ENCODE data around the gene PLOD2.

The PLOD2 gene

DNA sequence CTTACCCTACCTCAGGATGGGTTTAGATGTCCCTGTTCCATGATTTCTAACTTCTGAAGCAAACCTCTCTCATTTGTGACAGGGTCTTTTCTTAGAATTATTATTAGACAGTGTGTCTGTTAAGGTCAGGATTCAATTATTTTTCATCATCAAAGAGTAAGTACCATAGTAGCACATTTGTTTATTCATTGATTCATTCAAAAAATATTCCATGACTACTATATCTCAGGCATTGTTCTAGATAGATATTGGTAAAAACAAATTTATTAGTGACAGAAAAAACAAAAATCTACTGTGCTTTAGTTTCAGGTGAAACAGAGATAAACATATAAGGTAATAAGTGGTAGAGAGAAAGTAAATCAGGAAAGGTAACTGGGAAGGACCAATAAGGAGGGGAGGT lies 3.5 kb upstream of the PLOD2 start:
- H3K4me1 ChIP-seq (ENCODE audit: control insufficient read depth, insufficient read depth, low read depth, low read length): peaks cover 2% of the 10 kb centered on the region
- H3K9ac ChIP-seq (ENCODE audit: low read length): no peak overlapping the region
- H3K36me3 ChIP-seq (ENCODE audit: control insufficient read depth in 1 of 2, insufficient read depth in 2 of 2, low read depth in 1 of 2, low read length in 2 of 2): no peaks in the 10 kb centered on the region
- H3K9me3 ChIP-seq (ENCODE audit: control insufficient read depth, low read length): no peaks in the 10 kb centered on the region
- no peak overlapping the region for H4K91ac ChIP-seq (ENCODE audit: low read length)
- H3K4me2 ChIP-seq (ENCODE audit: low read length, poor library complexity, severe bottlenecking): no peak overlapping the region
- no peak for DNase-seq
- H2BK5ac ChIP-seq (ENCODE audit: low read depth, low read length, poor library complexity, severe bottlenecking): no peak overlapping the region
- H3K23ac ChIP-seq (ENCODE audit: low read length in 2 of 2): no peak overlapping the region
- H2BK15ac ChIP-seq (ENCODE audit: low read depth, poor library complexity, severe bottlenecking): no peak overlapping the region
- H3K27me3 ChIP-seq (ENCODE audit: control insufficient read depth in 1 of 2, insufficient read depth in 1 of 2, low read length in 2 of 2): no peaks in the 10 kb centered on the region
- no peak overlapping the region for H2AK5ac ChIP-seq (ENCODE audit: low read length, severe bottlenecking)
- H3K4ac ChIP-seq (ENCODE audit: low read depth in 1 of 2, low read length in 2 of 2): no peak overlapping the region
- no peak overlapping the region for H3K4me3 ChIP-seq (ENCODE audit: insufficient read depth in 1 of 2, low read depth in 1 of 2, low read length in 2 of 2)
- H2AFZ ChIP-seq (ENCODE audit: low read depth, low read length): no peak overlapping the region
- H3K27ac ChIP-seq (ENCODE audit: low read length, poor library complexity, severe bottlenecking): no peak overlapping the region
- no peak overlapping the region for H3K14ac ChIP-seq (ENCODE audit: low read length in 2 of 2)
- no peak overlapping the region for H3K18ac ChIP-seq (ENCODE audit: low read depth in 1 of 2, low read length in 2 of 2)
- no peak overlapping the region for H4K8ac ChIP-seq (ENCODE audit: low read length)
- H3K79me1 ChIP-seq (replicated peaks; ENCODE audit: low read length, poor library complexity, severe bottlenecking): peaks cover 3% of the 10 kb centered on the region
- H2BK120ac ChIP-seq (ENCODE audit: low read depth, low read length): no peak overlapping the region
- peak overlapping the region in 1 of 2 experiments; percentile 15 for H2BK12ac ChIP-seq (ENCODE audit: low read length in 2 of 2)

- Histone ChIP-seq H3K23ac (ENCODE audit: low read length in 2 of 2) (no peak overlapping the region), H3K4me2 (ENCODE audit: low read length, poor library complexity, severe bottlenecking) (no peak overlapping the region), H3K18ac (ENCODE audit: low read depth in 1 of 2, low read length in 2 of 2) (no peak overlapping the region), H2BK12ac (ENCODE audit: low read length in 2 of 2) (no peak overlapping the region), H4K8ac (ENCODE audit: low read length) (no peak overlapping the region), H3K79me1 (replicated peaks; ENCODE audit: low read length, poor library complexity, severe bottlenecking) (peaks cover 3% of the 10 kb centered on the region), H3K36me3 (ENCODE audit: control insufficient read depth in 1 of 2, insufficient read depth in 2 of 2, low read depth in 1 of 2, low read length in 2 of 2) (no peaks in the 10 kb centered on the region), H2BK15ac (ENCODE audit: low read depth, poor library complexity, severe bottlenecking) (no peak overlapping the region), H3K4me1 (ENCODE audit: control insufficient read depth, insufficient read depth, low read depth, low read length) (peaks cover 2% of the 10 kb centered on the region), H3K9me3 (ENCODE audit: control insufficient read depth, low read length) (no peaks in the 10 kb centered on the region), H2BK120ac (ENCODE audit: low read depth, low read length) (no peak overlapping the region), H2AK5ac (ENCODE audit: low read length, severe bottlenecking) (no peak overlapping the region), H3K9ac (ENCODE audit: low read length) (peak overlapping the region; percentile 1), H3K4me3 (ENCODE audit: insufficient read depth in 1 of 2, low read depth in 1 of 2, low read length in 2 of 2) (no peak overlapping the region), H3K27me3 (ENCODE audit: control insufficient read depth in 1 of 2, insufficient read depth in 1 of 2, low read length in 2 of 2) (no peaks in the 10 kb centered on the region), H3K14ac (ENCODE audit: low read length in 2 of 2) (no peak overlapping the region), H3K4ac (ENCODE audit: low read depth in 1 of 2, low read length in 2 of 2) (no peak overlapping the region), H2BK5ac (ENCODE audit: low read depth, low read length, poor library complexity, severe bottlenecking) (no peak overlapping the region), H2AFZ (ENCODE audit: low read depth, low read length) (no peak overlapping the region), H4K91ac (ENCODE audit: low read length) (no peak overlapping the region), H3K27ac (ENCODE audit: low read length, poor library complexity, severe bottlenecking) (no peak overlapping the region)
- DNase-seq: no peak
These were observed 3.1 kb upstream of the PLOD2 start for GRCh38 chr3:146164071-146164470.

GRCh38 chr3:146163584-146163983 lies 2.6 kb upstream of the PLOD2 start:
- WGBS: over 99% methylated on average over 1 of the region's 2 CpGs
- H2BK12ac ChIP-seq (ENCODE audit: low read length in 2 of 2): no peak overlapping the region
- H3K4me1 ChIP-seq (ENCODE audit: control insufficient read depth, insufficient read depth, low read depth, low read length): peaks cover 2% of the 10 kb centered on the region

DNA sequence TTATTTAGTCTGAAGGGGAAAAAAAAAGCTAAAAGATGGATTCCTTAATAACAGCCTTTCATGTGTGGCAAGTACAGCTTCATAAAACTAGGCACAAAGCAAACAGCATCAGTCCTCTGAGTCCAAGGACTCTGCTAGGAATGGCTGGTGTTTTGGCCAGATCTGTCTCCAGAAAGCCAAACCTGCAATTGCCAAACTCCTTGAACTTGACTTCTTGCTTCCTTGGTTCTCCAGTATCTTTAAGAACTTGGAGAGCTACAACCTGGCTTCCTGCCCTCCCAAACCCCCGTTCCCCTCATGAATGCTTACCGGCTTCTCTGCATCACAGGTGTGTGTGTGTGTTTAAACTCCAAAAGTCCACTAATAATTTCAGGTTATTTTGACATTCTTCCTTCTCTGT lies 1.6 kb upstream of the PLOD2 start:
- Histone ChIP-seq H3K4ac (ENCODE audit: low read depth in 1 of 2, low read length in 2 of 2) (no peak overlapping the region), H3K4me3 (ENCODE audit: insufficient read depth in 1 of 2, low read depth in 1 of 2, low read length in 2 of 2) (peak overlapping the region in 1 of 2 experiments; percentile 9), H3K18ac (ENCODE audit: low read depth in 1 of 2, low read length in 2 of 2) (no peak overlapping the region)

More at GRCh38 chr3:146163584-146163983, 2.6 kb upstream of the PLOD2 start:
- Histone ChIP-seq H3K9me3 (ENCODE audit: control insufficient read depth, low read length) (no peaks in the 10 kb centered on the region), H2BK120ac (ENCODE audit: low read depth, low read length) (no peak overlapping the region), H2AFZ (ENCODE audit: low read depth, low read length) (no peak overlapping the region), H3K4ac (ENCODE audit: low read depth in 1 of 2, low read length in 2 of 2) (no peak overlapping the region), H3K18ac (ENCODE audit: low read depth in 1 of 2, low read length in 2 of 2) (no peak overlapping the region), H2BK5ac (ENCODE audit: low read depth, low read length, poor library complexity, severe bottlenecking) (no peak overlapping the region), H4K8ac (ENCODE audit: low read length) (no peak overlapping the region), H3K9ac (ENCODE audit: low read length) (peak overlapping the region; percentile 1), H3K4me2 (ENCODE audit: low read length, poor library complexity, severe bottlenecking) (no peak overlapping the region), H4K91ac (ENCODE audit: low read length) (no peak overlapping the region), H2AK5ac (ENCODE audit: low read length, severe bottlenecking) (no peak overlapping the region), H3K36me3 (ENCODE audit: control insufficient read depth in 1 of 2, insufficient read depth in 2 of 2, low read depth in 1 of 2, low read length in 2 of 2) (no peaks in the 10 kb centered on the region), H3K4me3 (ENCODE audit: insufficient read depth in 1 of 2, low read depth in 1 of 2, low read length in 2 of 2) (no peak overlapping the region), H3K79me1 (replicated peaks; ENCODE audit: low read length, poor library complexity, severe bottlenecking) (peaks cover 3% of the 10 kb centered on the region), H3K27me3 (ENCODE audit: control insufficient read depth in 1 of 2, insufficient read depth in 1 of 2, low read length in 2 of 2) (no peaks in the 10 kb centered on the region), H3K23ac (ENCODE audit: low read length in 2 of 2) (no peak overlapping the region), H2BK15ac (ENCODE audit: low read depth, poor library complexity, severe bottlenecking) (no peak overlapping the region), H3K14ac (ENCODE audit: low read length in 2 of 2) (no peak overlapping the region), H3K27ac (ENCODE audit: low read length, poor library complexity, severe bottlenecking) (no peak overlapping the region)
- peak; percentile 64 for DNase-seq

More for the DNA sequence above, 1.6 kb upstream of the PLOD2 start:
- Histone ChIP-seq H3K23ac (ENCODE audit: low read length in 2 of 2) (no peak overlapping the region), H3K4me1 (ENCODE audit: control insufficient read depth, insufficient read depth, low read depth, low read length) (peaks cover 2% of the 10 kb centered on the region), H3K79me1 (replicated peaks; ENCODE audit: low read length, poor library complexity, severe bottlenecking) (peaks cover 3% of the 10 kb centered on the region), H4K91ac (ENCODE audit: low read length) (no peak overlapping the region), H3K4me2 (ENCODE audit: low read length, poor library complexity, severe bottlenecking) (no peak overlapping the region), H2BK12ac (ENCODE audit: low read length in 2 of 2) (no peak overlapping the region), H2BK5ac (ENCODE audit: low read depth, low read length, poor library complexity, severe bottlenecking) (no peak overlapping the region), H3K9me3 (ENCODE audit: control insufficient read depth, low read length) (no peaks in the 10 kb centered on the region), H3K14ac (ENCODE audit: low read length in 2 of 2) (no peak overlapping the region), H2AFZ (ENCODE audit: low read depth, low read length) (no peak overlapping the region), H2BK15ac (ENCODE audit: low read depth, poor library complexity, severe bottlenecking) (no peak overlapping the region), H2BK120ac (ENCODE audit: low read depth, low read length) (no peak overlapping the region), H3K27ac (ENCODE audit: low read length, poor library complexity, severe bottlenecking) (no peak overlapping the region), H3K9ac (ENCODE audit: low read length) (peak overlapping the region; percentile 89), H3K27me3 (ENCODE audit: control insufficient read depth in 1 of 2, insufficient read depth in 1 of 2, low read length in 2 of 2) (no peaks in the 10 kb centered on the region), H2AK5ac (ENCODE audit: low read length, severe bottlenecking) (no peak overlapping the region), H4K8ac (ENCODE audit: low read length) (no peak overlapping the region), H3K36me3 (ENCODE audit: control insufficient read depth in 1 of 2, insufficient read depth in 2 of 2, low read depth in 1 of 2, low read length in 2 of 2) (no peaks in the 10 kb centered on the region)
- no peak for DNase-seq
- WGBS: 90% methylated on average over 2 of the region's 2 CpGs

Measured in mesenchymal stem cell (in vitro differentiated cells and primary cell).